Bronchial epithelial cell (primary cell): Measurements from ENCODE around the gene SYNE1. TPM values are rescaled to one million over a fixed set of nuclear protein-coding genes. Genes with fewer than 3 reads are reported as not detected.
"Not testable (repeated sequence)": the region's sequence is repeated elsewhere in the genome, so short reads cannot be mapped to it uniquely, and the experiment has no call there.

ENCODE experiments used
- DNase-seq: peaks from one replicate; pipeline ENCODE4 v3.0.0-alpha.2; 2010; ENCODE audit warnings: low read depth
- FAIRE-seq: peaks from 2 replicates; lab custom pipeline; 2011; peaks lifted over from hg19 to GRCh38; lab: Jason Lieb, UNC
- H3K27me3 ChIP-seq: 2 replicates; pipeline ENCODE4 v1.5.1; 2011; ENCODE audit warnings: low read length; ENCODE audit not compliant: control insufficient read depth, insufficient read depth
- H3K36me3 ChIP-seq: 2 replicates; pipeline ENCODE4 v1.5.1; 2011; ENCODE audit warnings: low read length; ENCODE audit not compliant: control insufficient read depth, insufficient read depth
- H3K4me3 ChIP-seq: 2 replicates; pipeline ENCODE4 v1.5.1; 2011; ENCODE audit warnings: mild to moderate bottlenecking, low read depth, low read length, control low read depth
- CTCF ChIP-seq: IDR thresholded peaks from 2 replicates; pipeline ENCODE4 v1.5.1; 2011; ENCODE audit warnings: mild to moderate bottlenecking, moderate library complexity, low read length, control low read depth, inconsistent platforms; ENCODE audit not compliant: insufficient read depth, severe bottlenecking
- total RNA-seq: library from RNA; depleted of rRNA; stranded (reverse); fragments of >200 nt; gene quantifications from 2 replicates; pipeline ENCODE4 v1.2.1, GENCODE V29; 2014

Gene SYNE1
- total RNA-seq, 1 donor from 2014 or later: 15.8 TPM

GRCh38 chr6:152148412-152148811 is 488.8 kb downstream of the SYNE1 start:
- TF ChIP-seq CTCF: no peak
- H3K36me3 ChIP-seq: no peaks in the 10 kb centered on the region
- DNase-seq: no peak
- no peaks in the 10 kb centered on the region for H3K27me3 ChIP-seq
- H3K4me3 ChIP-seq: no peak overlapping the region
- no peak for FAIRE-seq

GRCh38 chr6:152147269-152147668 is 489.9 kb downstream of the SYNE1 start:
- no peak for TF ChIP-seq CTCF
- no peak for FAIRE-seq
- no peaks in the 10 kb centered on the region for H3K27me3 ChIP-seq

GRCh38 chr6:152146385-152146784 is 490.8 kb downstream of the SYNE1 start:
- Histone ChIP-seq H3K4me3 (no peak overlapping the region), H3K36me3 (no peaks in the 10 kb centered on the region), H3K27me3 (no peaks in the 10 kb centered on the region)
- FAIRE-seq (no peak), DNase-seq (no peak)
- TF ChIP-seq CTCF: no peak

More at GRCh38 chr6:152147269-152147668, 489.9 kb downstream of the SYNE1 start:
- H3K4me3 ChIP-seq: no peak overlapping the region
- H3K36me3 ChIP-seq: no peaks in the 10 kb centered on the region
- no peak for DNase-seq

GRCh38 chr6:152143359-152143758 is 493.8 kb downstream of the SYNE1 start:
- H3K4me3 ChIP-seq: no peak overlapping the region
- no peak for TF ChIP-seq CTCF
- FAIRE-seq (no peak), DNase-seq (no peak)
- H3K36me3 ChIP-seq: no peaks in the 10 kb centered on the region
- no peaks in the 10 kb centered on the region for H3K27me3 ChIP-seq

- Histone ChIP-seq H3K4me3 (no peak overlapping the region), H3K27me3 (no peaks in the 10 kb centered on the region), H3K36me3 (no peaks in the 10 kb centered on the region)
- DNase-seq: no peak
- FAIRE-seq: no peak
- no peak for TF ChIP-seq CTCF
Measured at GRCh38 chr6:152142105-152142504, 495.1 kb downstream of the SYNE1 start.

GRCh38 chr6:152138344-152138743 is 498.8 kb downstream of the SYNE1 start:
- H3K27me3 ChIP-seq, FAIRE-seq, H3K36me3 ChIP-seq, DNase-seq, H3K4me3 ChIP-seq: not testable (repeated sequence)
